ENCODE measurements around the gene ADCY10.

The ADCY10 gene

GRCh38 chr1:167772436-167772835, 141.5 kb downstream of the ADCY10 start:
- no peak for DNase-seq

GRCh38 chr1:167770127-167770526, 143.8 kb downstream of the ADCY10 start:
- DNase-seq: no peak

GRCh38 chr1:167767761-167768160, 146.2 kb downstream of the ADCY10 start:
- no peak for DNase-seq

GRCh38 chr1:167766538-167766937, 147.4 kb downstream of the ADCY10 start:
- no peak for DNase-seq

- DNase-seq: no peak
Measured at GRCh38 chr1:167765496-167765895, 148.4 kb downstream of the ADCY10 start.

- DNase-seq: no peak
Measured at GRCh38 chr1:167764458-167765330, 149.2 kb downstream of the ADCY10 start.

GRCh38 chr1:167763525-167764220, 150.3 kb downstream of the ADCY10 start:
- no peak for DNase-seq

GRCh38 chr1:167762061-167762746, 151.7 kb downstream of the ADCY10 start:
- DNase-seq: no peak

GRCh38 chr1:167761400-167761799, 152.5 kb downstream of the ADCY10 start:
- no peak for DNase-seq

All from CD4-positive, alpha-beta T cell treated with Interleukin-15 for 1 hour (primary cell).